Measurements from ENCODE around the gene EFHC1. TPM values are rescaled to one million over a fixed set of nuclear protein-coding genes. Genes with fewer than 3 reads are reported as not detected.

The EFHC1 gene
- polyA plus RNA-seq, 1 donor from 2014 or later = 173 TPM

- Histone ChIP-seq H3K36me3 (ENCODE audit: insufficient read depth, low read length) (no peaks in the 10 kb centered on the region), H3K9me3 (ENCODE audit: low read length) (no peaks in the 10 kb centered on the region), H3K9me2 (ENCODE audit: insufficient read depth, low read length) (no peaks in the 10 kb centered on the region), H3F3A (ENCODE audit: insufficient read depth, low read length, poor library complexity, severe bottlenecking) (no peaks in the 10 kb centered on the region), H3K4me3 (ENCODE audit: low read length) (no peak overlapping the region), H3K27ac (ENCODE audit: low read length) (no peak overlapping the region), H3K79me2 (replicated peaks; ENCODE audit: insufficient read depth, low read length) (no peaks in the 10 kb centered on the region), H3K27me3 (ENCODE audit: insufficient read depth, low read depth, low read length) (no peaks in the 10 kb centered on the region), H4K20me1 (ENCODE audit: insufficient read depth) (no peaks in the 10 kb centered on the region), H3K9ac (ENCODE audit: low read length) (no peak overlapping the region), H3K4me2 (ENCODE audit: low read length) (no peak overlapping the region), H2AFZ (ENCODE audit: low read depth, low read length) (no peak overlapping the region)
- TF ChIP-seq SMC3 (conservative IDR thresholded peaks at IDR 0.05; ENCODE audit: poor library complexity) (no peak), POLR2AphosphoS5 (IDR thresholded peaks at IDR 0.05) (no peak), MXI1 (conservative IDR thresholded peaks at IDR 0.05; ENCODE audit: poor library complexity, severe bottlenecking) (no peak), RAD21 (conservative IDR thresholded peaks at IDR 0.05) (no peak), EZH2 (IDR thresholded peaks at IDR 0.05; ENCODE audit: borderline replicate concordance, insufficient read depth, low read length, poor library complexity, severe bottlenecking) (no peak), TAF1 (IDR thresholded peaks at IDR 0.05; ENCODE audit: low read depth) (no peak), EP300 (conservative IDR thresholded peaks at IDR 0.05; ENCODE audit: poor library complexity, severe bottlenecking) (no peak), REST (IDR thresholded peaks at IDR 0.05; ENCODE audit: borderline replicate concordance) (no peak), CTCF (IDR thresholded peaks at IDR 0.05; ENCODE audit: poor library complexity, severe bottlenecking) (no peak)
These were observed 114.8 kb downstream of the EFHC1 start for GRCh38 chr6:52534966-52535390.

GRCh38 chr6:52535711-52536423, 115.7 kb downstream of the EFHC1 start:
- Histone ChIP-seq H3K4me2 (ENCODE audit: low read length) (no peak overlapping the region), H3K9me3 (ENCODE audit: low read length) (no peaks in the 10 kb centered on the region)

More at GRCh38 chr6:52535711-52536423, 115.7 kb downstream of the EFHC1 start:
- Histone ChIP-seq H3K79me2 (replicated peaks; ENCODE audit: insufficient read depth, low read length) (no peaks in the 10 kb centered on the region), H3K4me3 (ENCODE audit: low read length) (no peak overlapping the region), H3K9me2 (ENCODE audit: insufficient read depth, low read length) (no peaks in the 10 kb centered on the region), H3K9ac (ENCODE audit: low read length) (no peak overlapping the region), H3F3A (ENCODE audit: insufficient read depth, low read length, poor library complexity, severe bottlenecking) (no peaks in the 10 kb centered on the region), H3K27ac (ENCODE audit: low read length) (no peak overlapping the region), H2AFZ (ENCODE audit: low read depth, low read length) (no peak overlapping the region), H4K20me1 (ENCODE audit: insufficient read depth) (no peaks in the 10 kb centered on the region), H3K36me3 (ENCODE audit: insufficient read depth, low read length) (no peaks in the 10 kb centered on the region), H3K27me3 (ENCODE audit: insufficient read depth, low read depth, low read length) (no peaks in the 10 kb centered on the region)
- TF ChIP-seq SMC3 (conservative IDR thresholded peaks at IDR 0.05; ENCODE audit: poor library complexity) (no peak), POLR2AphosphoS5 (IDR thresholded peaks at IDR 0.05) (no peak), MXI1 (conservative IDR thresholded peaks at IDR 0.05; ENCODE audit: poor library complexity, severe bottlenecking) (no peak), REST (IDR thresholded peaks at IDR 0.05; ENCODE audit: borderline replicate concordance) (no peak), RAD21 (conservative IDR thresholded peaks at IDR 0.05) (no peak)

Data from neural cell (in vitro differentiated cells).